Measurements from ENCODE around the gene KLHL22. TPM values are rescaled to one million over a fixed set of nuclear protein-coding genes. Genes with fewer than 3 reads are reported as not detected.

The KLHL22 gene
- total and polyA plus RNA-seq, 2 of the 8 experiments (the other 6 are each of a cell fraction or from before 2014, with no cell fraction given) = 9.4 to 16.2 TPM

GRCh38 chr22:20503816-20504215 lies 8.2 kb upstream of the KLHL22 start (continued):
- no peak for TF ChIP-seq TBP (IDR thresholded peaks at IDR 0.05; ENCODE audit: low read depth, low read length)

Data from H1 (cell line).